ENCODE data around the gene KCNMA1.

Gene KCNMA1

GRCh38 chr10:77385315-77385714 is 252.3 kb downstream of the KCNMA1 start:
- H3K9ac ChIP-seq = no peak overlapping the region
- no peak overlapping the region for H3K27ac ChIP-seq
- no peaks in the 10 kb centered on the region for H3K4me1 ChIP-seq (ENCODE audit: low read depth, poor library complexity, severe bottlenecking)
- H3K4me3 ChIP-seq (IDR thresholded peaks at IDR 0.05; ENCODE audit: insufficient read depth, low read depth, low read length) = no peak overlapping the region
- no peaks in the 10 kb centered on the region for H4K20me1 ChIP-seq (ENCODE audit: insufficient read depth)
- no peak overlapping the region for H2AFZ ChIP-seq (ENCODE audit: low read depth)
- no peaks in the 10 kb centered on the region for H3K36me3 ChIP-seq (ENCODE audit: insufficient read depth)
- H3K79me2 ChIP-seq (ENCODE audit: insufficient read depth, low read depth) = no peaks in the 10 kb centered on the region
- no peaks in the 10 kb centered on the region for H3K27me3 ChIP-seq (ENCODE audit: insufficient read depth, low read depth)
- TF ChIP-seq, protein P1, sequence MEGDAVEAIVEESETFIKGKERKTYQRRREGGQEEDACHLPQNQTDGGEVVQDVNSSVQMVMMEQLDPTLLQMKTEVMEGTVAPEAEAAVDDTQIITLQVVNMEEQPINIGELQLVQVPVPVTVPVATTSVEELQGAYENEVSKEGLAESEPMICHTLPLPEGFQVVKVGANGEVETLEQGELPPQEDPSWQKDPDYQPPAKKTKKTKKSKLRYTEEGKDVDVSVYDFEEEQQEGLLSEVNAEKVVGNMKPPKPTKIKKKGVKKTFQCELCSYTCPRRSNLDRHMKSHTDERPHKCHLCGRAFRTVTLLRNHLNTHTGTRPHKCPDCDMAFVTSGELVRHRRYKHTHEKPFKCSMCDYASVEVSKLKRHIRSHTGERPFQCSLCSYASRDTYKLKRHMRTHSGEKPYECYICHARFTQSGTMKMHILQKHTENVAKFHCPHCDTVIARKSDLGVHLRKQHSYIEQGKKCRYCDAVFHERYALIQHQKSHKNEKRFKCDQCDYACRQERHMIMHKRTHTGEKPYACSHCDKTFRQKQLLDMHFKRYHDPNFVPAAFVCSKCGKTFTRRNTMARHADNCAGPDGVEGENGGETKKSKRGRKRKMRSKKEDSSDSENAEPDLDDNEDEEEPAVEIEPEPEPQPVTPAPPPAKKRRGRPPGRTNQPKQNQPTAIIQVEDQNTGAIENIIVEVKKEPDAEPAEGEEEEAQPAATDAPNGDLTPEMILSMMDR (conservative IDR thresholded peaks at IDR 0.05; ENCODE audit: low read depth, low read length) = no peak
- no peak overlapping the region for H3K4me2 ChIP-seq

DNA sequence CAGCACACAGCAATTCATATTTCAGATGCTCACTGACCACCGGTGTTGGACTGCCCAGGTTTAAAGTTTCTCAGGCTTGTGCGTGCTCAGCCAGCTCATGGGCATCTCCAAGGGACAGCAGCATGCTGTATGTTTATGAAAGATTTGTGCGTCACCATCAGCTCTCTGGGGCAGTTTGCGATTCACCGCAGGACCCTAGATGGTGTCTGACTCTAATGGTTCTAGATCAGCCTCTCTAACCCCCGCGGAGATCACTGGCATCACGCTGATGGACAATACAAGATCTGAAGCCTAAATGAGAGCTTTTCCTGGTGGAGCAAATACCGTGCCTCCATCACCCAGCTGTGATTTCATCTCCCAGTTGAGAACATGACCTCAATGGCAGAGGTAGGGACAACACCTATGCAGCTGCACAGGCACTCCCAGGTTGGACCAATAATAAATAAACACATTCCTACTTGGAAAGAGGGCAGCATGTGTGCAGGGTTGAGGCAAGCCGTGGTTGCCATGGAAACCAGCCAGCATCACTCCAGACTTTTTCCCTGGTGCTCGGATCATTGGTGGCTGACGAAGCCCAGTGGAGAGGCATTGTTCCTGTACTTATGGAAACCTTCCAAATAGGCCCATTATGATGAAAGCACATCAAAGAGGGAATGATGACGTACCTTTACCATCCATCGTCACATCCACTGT is 253.6 kb downstream of the KCNMA1 start:
- no peak overlapping the region for H3K4me2 ChIP-seq
- H3K9ac ChIP-seq = no peak overlapping the region
- H3K27ac ChIP-seq = no peak overlapping the region
- H3K4me3 ChIP-seq (IDR thresholded peaks at IDR 0.05; ENCODE audit: insufficient read depth, low read depth, low read length) = no peak overlapping the region
- no peak overlapping the region for H2AFZ ChIP-seq (ENCODE audit: low read depth)
- H3K36me3 ChIP-seq (ENCODE audit: insufficient read depth) = no peaks in the 10 kb centered on the region
- no peaks in the 10 kb centered on the region for H3K4me1 ChIP-seq (ENCODE audit: low read depth, poor library complexity, severe bottlenecking)
- H4K20me1 ChIP-seq (ENCODE audit: insufficient read depth) = no peaks in the 10 kb centered on the region
- H3K79me2 ChIP-seq (ENCODE audit: insufficient read depth, low read depth) = no peaks in the 10 kb centered on the region
- H3K27me3 ChIP-seq (ENCODE audit: insufficient read depth, low read depth) = no peaks in the 10 kb centered on the region
- TF ChIP-seq, protein P1 (conservative IDR thresholded peaks at IDR 0.05; ENCODE audit: low read depth, low read length) = no peak

GRCh38 chr10:77381750-77382149 is 255.9 kb downstream of the KCNMA1 start:
- Histone ChIP-seq H3K27ac (no peak overlapping the region), H2AFZ (ENCODE audit: low read depth) (no peak overlapping the region), H3K27me3 (ENCODE audit: insufficient read depth, low read depth) (no peaks in the 10 kb centered on the region), H3K4me1 (ENCODE audit: low read depth, poor library complexity, severe bottlenecking) (no peaks in the 10 kb centered on the region), H3K9ac (no peak overlapping the region), H3K36me3 (ENCODE audit: insufficient read depth) (no peaks in the 10 kb centered on the region), H3K4me3 (IDR thresholded peaks at IDR 0.05; ENCODE audit: insufficient read depth, low read depth, low read length) (no peak overlapping the region), H3K4me2 (no peak overlapping the region), H4K20me1 (ENCODE audit: insufficient read depth) (no peaks in the 10 kb centered on the region), H3K79me2 (ENCODE audit: insufficient read depth, low read depth) (no peaks in the 10 kb centered on the region)
- TF ChIP-seq, protein P1 (conservative IDR thresholded peaks at IDR 0.05; ENCODE audit: low read depth, low read length) = no peak

DNA sequence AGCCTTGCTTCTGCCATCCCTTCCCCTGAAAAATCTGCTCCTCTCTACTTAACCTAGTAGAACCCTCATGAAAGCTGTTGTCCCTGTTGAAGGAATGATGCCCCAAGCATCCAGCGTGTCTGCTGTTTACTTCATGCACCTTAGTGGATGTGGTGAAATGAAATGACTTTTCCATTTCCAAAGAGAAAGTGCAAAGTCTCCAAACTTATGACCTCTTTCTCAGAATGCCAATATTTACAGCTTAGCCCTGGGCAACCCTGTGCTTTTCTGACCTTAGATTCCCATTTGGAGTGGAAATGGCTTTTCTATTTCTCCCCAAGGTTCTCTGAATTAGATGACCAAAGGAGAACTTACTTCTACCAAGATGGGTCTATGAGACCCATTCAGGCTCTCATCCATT is 256.9 kb downstream of the KCNMA1 start:
- Histone ChIP-seq H3K27me3 (ENCODE audit: insufficient read depth, low read depth) (no peaks in the 10 kb centered on the region), H3K27ac (no peak overlapping the region), H4K20me1 (ENCODE audit: insufficient read depth) (no peaks in the 10 kb centered on the region), H2AFZ (ENCODE audit: low read depth) (no peak overlapping the region), H3K4me3 (IDR thresholded peaks at IDR 0.05; ENCODE audit: insufficient read depth, low read depth, low read length) (no peak overlapping the region), H3K4me1 (ENCODE audit: low read depth, poor library complexity, severe bottlenecking) (no peaks in the 10 kb centered on the region), H3K4me2 (no peak overlapping the region), H3K36me3 (ENCODE audit: insufficient read depth) (no peaks in the 10 kb centered on the region), H3K9ac (no peak overlapping the region), H3K79me2 (ENCODE audit: insufficient read depth, low read depth) (no peaks in the 10 kb centered on the region)
- TF ChIP-seq, protein P1 (conservative IDR thresholded peaks at IDR 0.05; ENCODE audit: low read depth, low read length) = no peak

All from KMS-11 (cell line).